GM21390 (cell line): ENCODE data around the gene WDR18.
"Not testable (repeated sequence)": the region's sequence is repeated elsewhere in the genome, so short reads cannot be mapped to it uniquely, and the experiment has no call there.

Source experiments
- ATAC-seq: cut with Tn5 transposase; IDR thresholded peaks from one replicate; pipeline ENCODE4 v1.9.1; 2021; ENCODE audit not compliant: unreplicated experiment

WDR18 gene

GRCh38 chr19:1018393-1018792 is 34.2 kb downstream of the WDR18 start:
- ATAC-seq: no peak

- no peak for ATAC-seq
Measured at GRCh38 chr19:1018932-1019615, 34.9 kb downstream of the WDR18 start.

GRCh38 chr19:1019616-1019961 is 35.4 kb downstream of the WDR18 start:
- no peak for ATAC-seq

GRCh38 chr19:1019980-1020867 is 36.1 kb downstream of the WDR18 start:
- no peak for ATAC-seq

GRCh38 chr19:1020868-1021425 is 36.8 kb downstream of the WDR18 start, which contains the start of gene TMEM259:
TMEM259 (minus strand) TSS chr19:1021123; CDS start chr19:1020996, 127 bp downstream.
- ATAC-seq: peak; percentile 64

- not testable (repeated sequence) for ATAC-seq
Measured at GRCh38 chr19:1023883-1024188, 39.7 kb downstream of the WDR18 start.

GRCh38 chr19:1025080-1025479 is 40.9 kb downstream of the WDR18 start:
- ATAC-seq: not testable (repeated sequence)

GRCh38 chr19:1025960-1026782 is 42.0 kb downstream of the WDR18 start, which contains the start of gene CNN2:
CNN2 (plus strand) TSS chr19:1026608; CDS start chr19:1026662, 54 bp downstream.
- no peak for ATAC-seq

- ATAC-seq: no peak
Measured at GRCh38 chr19:1026783-1027649, 42.9 kb downstream of the WDR18 start.

GRCh38 chr19:1027650-1028061 is 43.5 kb downstream of the WDR18 start:
- ATAC-seq: no peak

GRCh38 chr19:1028062-1028926 is 44.1 kb downstream of the WDR18 start:
- ATAC-seq: no peak

- no peak for ATAC-seq
Measured at GRCh38 chr19:1032264-1032867, 48.2 kb downstream of the WDR18 start.

GRCh38 chr19:1035998-1036621 is 52.0 kb downstream of the WDR18 start:
- ATAC-seq: no peak

- no peak for ATAC-seq
Measured at GRCh38 chr19:1037621-1038064, 53.5 kb downstream of the WDR18 start.

GRCh38 chr19:1038978-1039645 is 55.0 kb downstream of the WDR18 start:
- ATAC-seq: no peak

- ATAC-seq: peak; percentile 61
Measured at GRCh38 chr19:1039646-1040475, 55.7 kb downstream of the WDR18 start, which contains the start of gene ABCA7. ABCA7 (plus strand) TSS chr19:1040107; CDS start chr19:1041362, 1,255 bp downstream.
